Testis (tissue), 2 donors: ENCODE results near the gene APIP.

ENCODE experiments used
- CTCF ChIP-seq, 3 experiments: fragments of 450-650 bp in 2 of 3; fragments of 200-600 bp in 1 of 3; sonication (generic) in 1 of 3; IDR thresholded peaks; one replicate each; pipeline ENCODE4 v1.5.1; 2016 to 2019; ENCODE audit warnings: antibody characterized with exemption in 3 of 3, mild to moderate bottlenecking in 2 of 3, moderate library complexity in 1 of 3
- POLR2A ChIP-seq: fragments of 450-650 bp; IDR thresholded peaks from one replicate; pipeline ENCODE4 v1.6.1; 2017; ENCODE audit warnings: antibody characterized with exemption, mild to moderate bottlenecking, moderate library complexity

GRCh38 chr11:34960277-34960676 is 44.1 kb upstream of the APIP start:
- no peak for TF ChIP-seq CTCF (IDR thresholded peaks at IDR 0.05)
- no peak for TF ChIP-seq POLR2A
